Coronary artery (tissue), 2 donors: ENCODE results near the gene PTPRR.
A peak's percentile ranks its signal among the peaks of the same experiment; 100 is the strongest.

Experiments used
- DNase-seq: peaks from one replicate; pipeline ENCODE4 v3.0.0-alpha.2; 2017; ENCODE audit warnings: low spot score
- H3K27ac ChIP-seq, 2 donors: fragments of 200-600 bp; sonication (generic); one replicate each; pipeline ENCODE4 v1.5.1; 2016 to 2019
- H3K4me3 ChIP-seq: fragments of 200-600 bp; sonication (generic); 2 replicates; pipeline ENCODE4 v1.5.1; 2016; ENCODE audit warnings: mild to moderate bottlenecking, moderate library complexity
- CTCF ChIP-seq: fragments of 200-600 bp; sonication (generic); IDR thresholded peaks from one replicate; pipeline ENCODE4 v1.5.1; 2019; ENCODE audit warnings: antibody characterized with exemption

PTPRR gene

GRCh38 chr12:70724444-70724843, 196.1 kb downstream of the PTPRR start:
- no peak for DNase-seq
- Histone ChIP-seq H3K27ac (no peak overlapping the region), H3K4me3 (no peak overlapping the region)
- TF ChIP-seq CTCF, result no peak

- Histone ChIP-seq H3K4me3 (no peak overlapping the region), H3K27ac (peak overlapping the region in 1 of 2 donors; percentile 36)
- DNase-seq, result no peak
- no peak for TF ChIP-seq CTCF
These were observed 197.8 kb downstream of the PTPRR start for GRCh38 chr12:70722584-70723343.

- H3K27ac ChIP-seq, result peak overlapping the region in 1 of 2 donors; percentile 13
- no peak for TF ChIP-seq CTCF
- no peak overlapping the region for H3K4me3 ChIP-seq
- no peak for DNase-seq
These were observed 198.7 kb downstream of the PTPRR start for GRCh38 chr12:70721656-70722357.

- DNase-seq, result no peak
- no peak overlapping the region for H3K4me3 ChIP-seq
- TF ChIP-seq CTCF, result no peak
- H3K27ac ChIP-seq, result peak overlapping the region in 1 of 2 donors; percentile 13
These were observed 199.3 kb downstream of the PTPRR start for GRCh38 chr12:70721216-70721615.

- TF ChIP-seq CTCF, result peak; percentile 60
These were observed 200.7 kb downstream of the PTPRR start for GRCh38 chr12:70719672-70720420.

GRCh38 chr12:70719071-70719470, 201.5 kb downstream of the PTPRR start:
- no peak overlapping the region for H3K4me3 ChIP-seq
- no peak overlapping the region for H3K27ac ChIP-seq
- TF ChIP-seq CTCF, result no peak
- no peak for DNase-seq

More at GRCh38 chr12:70719672-70720420, 200.7 kb downstream of the PTPRR start:
- DNase-seq, result no peak
- peak overlapping the region; percentile 33 for H3K4me3 ChIP-seq
- H3K27ac ChIP-seq, result peak overlapping the region in 1 of 2 donors; percentile 29
